T-helper 2 cell (primary cell): ENCODE measurements around the gene ANKRD40.
"Not testable (repeated sequence)": the region's sequence is repeated elsewhere in the genome, so short reads cannot be mapped to it uniquely, and the experiment has no call there.

Source experiments
- DNase-seq, 5 experiments: peaks; one replicate each; pipeline versions ENCODE4 v3.0.0 to v3.0.0-alpha.2; 2012 to 2022
- total RNA-seq, 2 donors: gene quantifications; one replicate each; lab custom pipeline; 2026; lab: John Stamatoyannopoulos, UW

The ANKRD40 gene
- total RNA-seq, result 39.6 to 43.2 reads per million in 2 donors

GRCh38 chr17:50707289-50708049 lies at the start of gene ANKRD40:
Gene ANKRD40 (minus strand): TSS chr17:50707914. CDS start chr17:50707654, 260 bp downstream.
- DNase-seq, result peak; percentile 68 to 93 (median 86)

GRCh38 chr17:50754521-50754920 lies 46.8 kb upstream of the ANKRD40 start:
- DNase-seq, result no peak

- no peak for DNase-seq
These were observed 41.5 kb upstream of the ANKRD40 start for GRCh38 chr17:50749245-50749644.

GRCh38 chr17:50745631-50746030 lies 37.9 kb upstream of the ANKRD40 start:
- no peak for DNase-seq

- DNase-seq, result no peak
These were observed 31.4 kb upstream of the ANKRD40 start for GRCh38 chr17:50739098-50739497.

- no peak for DNase-seq
These were observed 29.5 kb upstream of the ANKRD40 start for GRCh38 chr17:50737118-50737698.

GRCh38 chr17:50735287-50735686 lies 27.6 kb upstream of the ANKRD40 start:
- no peak for DNase-seq

GRCh38 chr17:50731575-50732460 lies 24.1 kb upstream of the ANKRD40 start:
- DNase-seq, result peak in 1 of 5 experiments; percentile 17

- DNase-seq, result no peak
These were observed 21.4 kb upstream of the ANKRD40 start for GRCh38 chr17:50728881-50729765.

- DNase-seq, result no peak
These were observed 20.4 kb upstream of the ANKRD40 start for GRCh38 chr17:50728112-50728429.

- no peak for DNase-seq
These were observed 18.3 kb upstream of the ANKRD40 start for GRCh38 chr17:50725769-50726655.

- DNase-seq, result not testable (repeated sequence)
These were observed 16.9 kb upstream of the ANKRD40 start for GRCh38 chr17:50724622-50725021.

- no peak for DNase-seq
These were observed 15.0 kb upstream of the ANKRD40 start for GRCh38 chr17:50722746-50723145.

GRCh38 chr17:50721194-50722010 lies 13.7 kb upstream of the ANKRD40 start:
- peak in 1 of 5 experiments; percentile 65 for DNase-seq

GRCh38 chr17:50719924-50720794 lies 12.4 kb upstream of the ANKRD40 start:
- DNase-seq, result no peak

- DNase-seq, result peak; percentile 85 to 96 (median 90)
These were observed 11.6 kb upstream of the ANKRD40 start, which contains the start of gene LUC7L3 for GRCh38 chr17:50719144-50719923. Gene LUC7L3 (plus strand): TSS chr17:50719603. CDS start chr17:50719733, 130 bp downstream.

- DNase-seq, result no peak
These were observed 7.8 kb upstream of the ANKRD40 start for GRCh38 chr17:50715471-50715870.

GRCh38 chr17:50712641-50713040 lies 4.9 kb upstream of the ANKRD40 start:
- DNase-seq, result no peak
